SK-N-MC (cell line): ENCODE measurements around the gene DGKZ.

Experiments
- EZH2 ChIP-seq: fragments of 200-600 bp; sonication (generic); IDR thresholded peaks from one replicate; pipeline ENCODE4 v1.6.1; 2017; ENCODE audit warnings: antibody characterized with exemption
- FOXP2 ChIP-seq: optimal IDR thresholded peaks from 2 replicates; pipeline ENCODE3; 2011; ENCODE audit warnings: mild to moderate bottlenecking, moderate library complexity; ENCODE audit not compliant: insufficient read depth; ENCODE audit errors: extremely low read length, control extremely low read depth

DNA sequence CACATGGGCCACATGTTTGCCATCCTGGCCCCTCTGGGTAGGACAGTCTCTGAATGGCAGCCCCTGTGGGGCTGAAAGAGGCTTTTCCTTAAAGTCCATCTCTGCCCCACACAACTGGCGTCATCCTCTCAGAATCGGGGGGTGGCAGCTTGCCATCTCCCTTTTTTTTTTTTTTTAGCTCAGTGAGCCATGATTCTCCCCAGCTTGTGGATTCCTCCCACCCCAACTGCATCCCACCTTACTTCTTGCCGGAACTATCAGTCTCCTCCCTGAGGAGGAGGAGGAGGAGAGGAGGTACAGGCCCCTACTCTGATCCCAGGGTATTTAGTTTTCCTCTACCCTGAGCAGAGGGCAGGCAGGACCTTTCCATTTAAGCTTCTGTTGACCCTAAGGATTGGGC is 3.4 kb downstream of the DGKZ start:
- TF ChIP-seq EZH2: no peak
- TF ChIP-seq FOXP2: no peak
